Middle frontal gyrus (tissue), 1 donor: ENCODE data around the gene MTMR10.

Experiments used
- DNase-seq: peaks from one replicate; pipeline ENCODE4 v3.0.0-alpha.2; 2015; ENCODE audit warnings: low spot score; ENCODE audit errors: extremely low spot score

Gene MTMR10, protein sequence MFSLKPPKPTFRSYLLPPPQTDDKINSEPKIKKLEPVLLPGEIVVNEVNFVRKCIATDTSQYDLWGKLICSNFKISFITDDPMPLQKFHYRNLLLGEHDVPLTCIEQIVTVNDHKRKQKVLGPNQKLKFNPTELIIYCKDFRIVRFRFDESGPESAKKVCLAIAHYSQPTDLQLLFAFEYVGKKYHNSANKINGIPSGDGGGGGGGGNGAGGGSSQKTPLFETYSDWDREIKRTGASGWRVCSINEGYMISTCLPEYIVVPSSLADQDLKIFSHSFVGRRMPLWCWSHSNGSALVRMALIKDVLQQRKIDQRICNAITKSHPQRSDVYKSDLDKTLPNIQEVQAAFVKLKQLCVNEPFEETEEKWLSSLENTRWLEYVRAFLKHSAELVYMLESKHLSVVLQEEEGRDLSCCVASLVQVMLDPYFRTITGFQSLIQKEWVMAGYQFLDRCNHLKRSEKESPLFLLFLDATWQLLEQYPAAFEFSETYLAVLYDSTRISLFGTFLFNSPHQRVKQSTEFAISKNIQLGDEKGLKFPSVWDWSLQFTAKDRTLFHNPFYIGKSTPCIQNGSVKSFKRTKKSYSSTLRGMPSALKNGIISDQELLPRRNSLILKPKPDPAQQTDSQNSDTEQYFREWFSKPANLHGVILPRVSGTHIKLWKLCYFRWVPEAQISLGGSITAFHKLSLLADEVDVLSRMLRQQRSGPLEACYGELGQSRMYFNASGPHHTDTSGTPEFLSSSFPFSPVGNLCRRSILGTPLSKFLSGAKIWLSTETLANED

DNA sequence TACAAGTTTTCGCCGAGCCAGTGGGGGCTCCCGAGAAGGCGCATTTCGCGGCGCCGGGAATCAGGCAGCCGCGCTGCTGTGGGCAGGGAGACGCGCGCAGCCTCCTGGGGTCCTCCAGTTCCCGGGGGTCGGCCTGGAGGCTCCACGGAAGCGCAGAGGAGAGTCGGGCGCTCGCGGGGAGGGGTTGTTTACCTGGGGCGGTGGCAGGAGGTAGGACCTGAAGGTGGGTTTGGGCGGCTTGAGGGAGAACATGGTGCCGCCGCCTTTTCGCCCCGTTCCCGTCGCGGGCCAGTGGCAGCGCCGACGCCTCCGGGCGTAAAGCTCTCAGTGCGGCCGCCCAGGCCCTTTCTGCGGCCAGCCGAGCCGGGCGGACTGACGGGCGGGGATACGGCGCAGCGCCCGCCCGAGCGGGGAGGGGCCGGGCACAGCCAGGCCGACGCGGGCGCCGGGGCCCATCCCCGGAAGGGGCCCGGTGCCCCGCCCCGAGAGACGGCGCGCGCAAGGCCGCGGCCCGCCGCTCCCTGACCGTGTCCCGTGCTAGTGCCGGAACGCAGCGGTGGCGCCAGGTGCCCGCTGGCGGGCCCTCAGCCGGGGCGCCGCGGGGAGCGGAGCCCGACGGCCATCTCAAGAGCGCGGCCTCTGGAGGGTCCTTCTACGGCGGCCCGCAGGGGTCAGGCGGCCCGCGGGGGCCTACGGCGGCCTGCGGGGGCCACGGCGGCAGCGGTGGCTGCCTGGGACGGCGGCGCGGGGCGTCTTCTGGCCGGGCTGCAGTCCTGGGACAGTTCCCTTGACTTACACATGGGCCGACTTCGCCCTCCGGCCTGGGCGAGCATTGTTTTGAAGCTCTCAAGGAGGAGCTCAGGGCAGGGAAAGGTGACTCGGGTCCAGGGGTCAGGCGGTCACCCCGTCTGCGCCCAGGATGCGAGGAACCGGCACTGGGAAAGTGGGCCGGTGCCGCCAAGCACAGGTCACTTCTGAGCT lies at the start of gene MTMR10:
Gene MTMR10 (minus strand): TSS at position 374 of the 981 bp plus-strand sequence. CDS start 122 bp downstream, at position 252.
- peak; percentile 30 for DNase-seq

DNA sequence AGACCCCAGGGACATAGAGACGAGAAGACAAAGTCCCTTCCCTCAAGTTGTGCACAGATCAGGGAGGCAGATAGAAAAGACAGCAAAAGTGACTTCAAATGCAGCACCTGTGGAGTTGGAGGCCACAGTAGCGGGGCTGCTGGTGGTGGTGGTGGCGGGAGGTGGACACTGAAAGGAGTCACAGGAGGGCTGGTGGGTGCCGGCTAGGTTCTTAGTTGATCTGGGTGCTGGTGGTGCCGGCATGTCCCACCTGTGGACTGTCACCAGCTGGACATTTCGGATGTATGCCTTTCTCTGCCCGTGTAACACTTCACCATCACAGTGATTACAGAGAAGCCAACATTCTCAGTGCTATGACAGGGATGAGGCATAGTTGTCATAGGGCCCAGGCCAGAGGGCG lies 49.2 kb upstream of the MTMR10 start:
- DNase-seq = no peak

DNA sequence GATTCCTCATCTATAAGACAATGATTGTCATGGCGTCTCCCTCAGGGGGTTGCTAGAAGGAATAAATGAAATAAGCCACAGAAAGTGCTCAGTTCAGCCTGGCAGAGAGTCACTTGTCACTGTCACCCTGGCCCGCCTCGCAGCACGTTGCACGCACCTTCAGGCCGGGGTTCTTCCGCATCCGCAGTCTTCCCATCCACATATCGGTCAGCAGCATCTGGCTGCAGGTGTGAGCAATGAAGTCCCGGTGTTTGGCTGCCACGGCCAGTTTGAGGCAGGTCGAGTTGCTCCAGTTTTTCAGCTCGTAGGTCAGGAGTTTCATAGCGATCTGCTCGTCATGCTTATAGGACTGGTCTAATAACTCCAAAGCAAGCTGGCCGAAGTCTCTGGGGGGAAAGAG lies 48.5 kb upstream of the MTMR10 start:
- no peak for DNase-seq

DNA sequence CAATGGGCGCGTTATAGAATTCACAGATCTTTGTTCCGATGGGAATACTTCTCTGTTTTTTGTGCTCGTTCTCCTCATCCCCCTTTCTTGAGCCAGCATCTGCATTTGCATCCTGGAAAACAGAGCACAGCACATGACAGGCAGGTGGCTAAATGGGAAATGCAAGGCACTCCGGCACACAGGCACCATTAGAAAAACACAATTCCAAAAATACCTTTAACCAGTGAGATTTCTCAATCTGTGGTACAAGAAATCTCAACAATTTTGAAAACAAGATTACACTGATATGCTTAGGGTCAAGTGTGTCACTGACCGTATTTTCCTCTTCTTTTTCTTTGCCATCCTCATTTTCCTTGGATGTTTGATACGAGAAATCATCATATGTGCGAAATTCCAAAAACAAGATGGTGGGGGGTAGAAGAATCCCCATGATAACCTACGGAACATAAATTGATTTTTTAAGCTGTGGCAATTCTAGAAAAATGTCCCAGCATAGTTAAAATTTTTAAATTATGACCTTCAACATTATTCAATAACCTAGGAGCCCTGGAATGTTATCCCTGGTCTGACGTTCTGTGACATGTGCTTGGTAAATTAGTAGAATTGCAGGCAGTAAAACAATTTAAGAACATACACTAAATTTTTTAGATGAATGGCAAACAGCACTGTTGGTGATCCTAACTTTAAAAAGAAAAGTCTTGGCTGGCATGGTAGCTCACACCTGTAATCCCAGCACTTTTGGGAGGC lies 46.5 kb upstream of the MTMR10 start:
- no peak for DNase-seq

DNA sequence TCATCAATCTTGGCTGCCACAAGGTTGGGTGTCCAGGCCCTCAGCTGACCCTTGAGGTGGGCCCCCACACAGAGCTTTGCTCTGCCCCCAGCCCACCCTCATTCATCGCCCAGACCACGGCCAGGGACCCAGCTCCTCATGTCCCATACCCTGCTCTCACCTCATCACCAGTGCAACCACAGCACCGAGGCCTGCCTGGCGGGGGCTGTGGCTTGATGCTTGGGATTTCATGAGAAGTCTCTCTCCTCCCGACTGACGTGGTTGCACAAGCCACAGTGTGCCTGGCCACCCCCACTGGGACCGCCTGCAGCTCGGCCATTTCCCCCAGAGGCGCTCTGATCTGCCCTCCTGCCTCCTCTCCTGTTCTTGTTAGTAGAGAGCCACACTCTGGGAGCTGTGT lies 45.4 kb upstream of the MTMR10 start:
- no peak for DNase-seq

DNA sequence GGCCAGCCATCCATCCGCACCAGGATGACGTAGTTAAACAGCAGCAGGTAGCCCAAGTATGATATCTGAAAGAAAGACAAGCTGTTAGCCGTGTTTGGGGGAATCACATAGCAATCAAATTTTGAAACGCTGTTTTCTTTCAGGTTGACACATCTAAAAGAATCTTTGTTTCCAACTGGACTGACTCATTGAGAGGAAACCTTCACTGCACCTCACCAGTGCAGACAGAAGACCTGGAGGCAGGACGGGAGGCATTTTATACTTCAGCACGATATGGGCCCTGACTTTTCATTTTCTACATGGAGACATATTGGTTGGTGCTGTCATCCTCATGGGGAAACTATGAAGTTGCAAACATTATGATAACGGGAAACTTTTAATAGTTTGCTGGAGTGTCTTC lies 44.2 kb upstream of the MTMR10 start:
- DNase-seq = no peak

DNA sequence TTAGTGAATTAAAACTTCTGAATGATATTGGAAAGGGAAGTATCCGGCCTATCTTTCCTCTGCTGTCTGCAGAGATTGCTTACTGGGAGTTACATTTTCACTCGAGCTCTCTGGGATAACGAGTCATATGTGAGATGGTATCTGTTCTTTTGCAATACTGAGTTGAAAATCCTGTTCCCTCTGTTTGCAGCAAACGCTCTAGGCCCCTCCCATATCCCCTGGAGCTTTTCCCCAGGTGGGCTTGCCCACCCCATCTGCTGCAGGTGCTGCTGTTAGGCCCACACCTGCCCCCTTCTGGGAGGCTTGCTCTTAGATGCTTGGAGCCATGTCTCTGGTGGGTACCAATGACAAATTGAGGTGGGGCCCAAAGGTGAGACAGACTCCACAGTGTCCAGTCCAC lies 42.7 kb upstream of the MTMR10 start:
- no peak for DNase-seq

DNA sequence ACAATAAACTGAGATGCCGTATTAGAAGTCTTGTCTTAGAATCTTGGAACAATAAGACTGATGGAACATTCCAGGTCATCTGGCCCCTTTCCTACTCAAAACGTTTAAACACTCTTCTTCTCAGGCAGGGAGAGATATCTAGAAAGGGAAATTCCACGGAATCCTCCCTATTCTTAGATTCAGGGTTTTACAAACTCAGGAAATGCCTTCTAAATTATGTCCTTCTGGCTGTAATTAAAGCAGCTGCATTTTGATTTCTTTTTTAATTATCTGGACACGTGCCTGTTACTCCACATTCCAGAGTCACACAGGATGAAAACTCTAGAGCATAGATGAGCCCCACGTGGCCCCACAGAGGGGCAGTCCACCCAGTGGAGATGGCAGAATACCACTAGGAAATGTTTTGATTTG lies 41.5 kb upstream of the MTMR10 start:
- no peak for DNase-seq

DNA sequence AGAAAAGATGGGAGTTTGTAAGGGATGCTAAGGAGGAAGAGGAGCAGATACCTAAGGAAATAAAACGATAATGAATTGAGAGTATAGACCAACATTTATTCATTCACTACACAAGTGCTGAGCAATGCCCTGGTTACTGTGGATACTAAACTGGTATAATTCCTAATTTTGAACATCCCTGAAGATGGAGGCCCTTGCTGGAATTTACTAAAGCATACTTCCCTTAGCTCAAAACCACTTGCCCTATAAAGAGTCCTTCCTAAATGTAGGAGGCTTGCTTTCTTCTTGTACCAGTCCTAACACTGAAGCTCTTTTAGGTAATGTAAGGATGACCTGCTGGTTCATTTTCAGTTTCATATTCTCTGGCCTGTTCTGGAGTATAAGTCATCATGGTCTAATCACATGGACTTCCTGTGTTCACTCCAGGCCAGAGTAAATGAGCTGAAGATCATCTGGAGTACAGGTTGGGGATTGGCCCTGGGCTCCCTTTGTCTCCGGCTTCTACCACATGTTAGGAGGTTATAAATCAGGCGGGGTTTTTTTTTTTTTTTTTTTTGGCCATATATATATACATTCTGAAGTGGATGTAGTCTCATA lies 40.1 kb upstream of the MTMR10 start:
- no peak for DNase-seq

DNA sequence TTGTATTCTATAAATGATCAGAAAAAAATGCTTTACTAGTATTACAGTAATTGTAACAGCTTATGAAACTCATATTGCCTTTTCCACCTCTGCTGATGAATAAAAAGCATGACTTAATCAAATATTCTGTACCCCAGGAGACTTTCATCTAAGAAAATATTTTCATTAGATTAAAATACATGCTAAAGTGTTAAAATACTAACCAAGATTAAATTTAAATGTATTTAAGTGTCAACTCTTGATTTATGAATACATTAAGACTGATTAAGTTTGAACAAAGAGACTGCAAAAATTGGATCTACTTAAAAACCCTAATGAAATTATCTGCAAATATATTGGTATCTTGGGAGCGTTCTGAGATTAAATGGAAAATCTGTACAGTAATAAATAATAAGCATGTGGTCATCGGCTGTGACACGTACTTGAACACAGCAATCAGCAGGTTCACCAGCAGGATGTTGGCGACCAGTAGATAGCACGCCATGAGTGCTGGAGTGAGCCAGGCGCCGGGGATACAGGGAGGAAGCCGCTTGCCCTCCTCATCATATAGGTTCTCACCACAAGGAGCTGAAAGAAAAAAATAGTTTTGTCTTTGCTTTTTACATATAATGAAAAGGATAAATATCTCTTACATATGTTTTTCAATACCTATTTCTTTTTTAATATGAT lies 36.6 kb upstream of the MTMR10 start:
- no peak for DNase-seq

DNA sequence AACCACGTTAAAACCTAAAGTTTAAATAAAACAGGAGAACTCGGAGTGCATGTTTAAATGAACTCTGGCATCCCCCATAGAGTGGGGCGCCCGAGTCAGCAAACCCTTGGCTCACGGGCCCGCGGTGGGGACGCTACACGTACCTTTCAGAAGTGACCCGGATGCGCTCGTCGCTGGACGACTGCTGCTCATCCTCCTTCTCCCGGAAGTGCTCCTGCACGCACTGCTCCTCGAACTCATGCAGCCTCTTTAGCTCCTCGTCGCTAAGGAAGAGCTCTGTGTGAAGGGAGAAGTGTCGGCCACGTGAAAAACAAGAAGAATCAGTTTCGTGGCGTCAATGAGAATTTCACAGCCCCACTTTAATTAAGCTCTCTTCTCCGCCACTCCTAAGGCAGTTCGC lies 34.6 kb upstream of the MTMR10 start:
- no peak for DNase-seq

DNA sequence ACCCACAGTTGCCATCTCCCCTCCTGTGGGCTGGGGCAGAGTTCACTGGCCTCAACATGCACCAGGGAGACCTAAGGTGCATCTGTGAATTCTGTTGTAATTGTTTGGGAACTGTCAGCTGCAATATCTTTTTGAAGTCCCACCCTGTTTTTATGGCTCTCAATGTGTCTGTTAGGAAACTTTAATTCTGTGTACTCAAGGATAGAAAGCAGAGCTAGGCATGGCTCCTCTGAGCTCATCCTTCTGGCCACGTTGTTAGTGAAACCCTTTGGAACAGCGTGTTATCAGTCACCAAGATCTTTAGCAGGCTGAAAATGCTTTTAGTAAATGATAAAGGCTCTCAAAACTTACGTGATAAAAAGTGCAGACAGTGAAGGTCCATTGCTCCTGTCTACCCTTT lies 33.6 kb upstream of the MTMR10 start:
- no peak for DNase-seq

DNA sequence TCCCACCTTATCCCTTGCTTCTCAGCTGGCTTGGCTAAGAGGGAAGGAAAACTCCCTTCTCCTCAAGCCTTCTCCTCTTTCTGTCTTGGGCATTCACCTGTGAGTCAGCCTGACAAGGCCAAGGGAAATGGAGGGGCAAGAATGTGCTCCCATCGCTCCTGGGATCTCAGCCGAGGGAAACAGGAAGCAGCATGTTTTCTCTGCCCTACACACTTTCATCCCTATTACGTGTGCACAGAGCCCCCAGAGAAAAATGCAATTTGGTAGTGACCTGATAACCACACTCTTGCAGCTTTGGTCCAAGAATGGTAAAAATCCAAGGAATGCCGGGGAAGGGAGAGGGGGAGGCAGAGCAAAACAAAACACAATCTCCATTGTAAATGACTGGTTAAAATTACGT lies 32.9 kb upstream of the MTMR10 start:
- DNase-seq = no peak

DNA sequence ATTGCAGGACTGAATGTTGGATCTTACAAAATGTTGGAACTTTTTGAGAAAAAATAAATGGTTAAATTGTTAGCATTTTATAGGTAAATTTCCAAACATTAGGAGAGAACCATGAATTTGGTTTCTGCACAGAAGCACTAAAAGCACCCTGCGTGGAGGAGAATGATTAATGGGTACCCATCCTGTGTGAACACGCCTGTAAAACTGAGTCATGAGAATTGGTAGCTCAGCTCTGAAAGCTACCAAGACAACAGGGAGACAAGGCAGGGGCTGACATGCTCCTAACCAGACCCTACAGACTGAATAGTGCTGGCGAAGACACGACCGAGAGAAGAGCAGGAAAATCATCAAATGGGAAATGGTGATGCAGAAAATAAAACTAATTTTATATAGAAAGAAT lies 32.4 kb upstream of the MTMR10 start:
- DNase-seq = no peak

DNA sequence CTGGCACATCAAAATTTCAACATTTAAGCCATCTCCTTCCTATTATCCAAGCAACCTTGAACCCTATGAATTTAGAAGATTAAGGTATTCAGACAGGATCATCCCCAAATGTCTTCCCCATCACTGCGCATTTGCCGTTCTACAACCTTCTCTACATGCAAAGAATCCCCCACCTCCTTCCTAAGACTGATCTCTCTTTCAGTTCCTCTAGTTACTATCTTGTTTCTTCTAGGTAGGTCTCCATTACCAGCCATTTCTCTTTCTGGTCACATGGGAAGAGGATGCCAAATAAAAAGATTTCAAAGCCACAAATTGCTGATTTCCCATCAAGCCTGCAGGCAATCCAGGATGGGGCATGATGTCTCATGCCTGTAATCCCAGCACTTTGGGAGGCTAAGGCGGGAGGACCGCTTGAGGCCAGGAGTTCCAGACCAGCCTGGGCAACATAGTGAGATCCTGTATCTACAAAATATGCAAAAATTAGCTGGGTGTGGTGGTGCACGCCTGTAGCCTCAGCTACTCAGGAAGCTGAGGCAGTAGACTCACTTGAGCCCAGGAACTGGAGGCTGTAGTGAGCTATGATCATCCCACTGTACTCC lies 29.7 kb upstream of the MTMR10 start:
- no peak for DNase-seq

DNA sequence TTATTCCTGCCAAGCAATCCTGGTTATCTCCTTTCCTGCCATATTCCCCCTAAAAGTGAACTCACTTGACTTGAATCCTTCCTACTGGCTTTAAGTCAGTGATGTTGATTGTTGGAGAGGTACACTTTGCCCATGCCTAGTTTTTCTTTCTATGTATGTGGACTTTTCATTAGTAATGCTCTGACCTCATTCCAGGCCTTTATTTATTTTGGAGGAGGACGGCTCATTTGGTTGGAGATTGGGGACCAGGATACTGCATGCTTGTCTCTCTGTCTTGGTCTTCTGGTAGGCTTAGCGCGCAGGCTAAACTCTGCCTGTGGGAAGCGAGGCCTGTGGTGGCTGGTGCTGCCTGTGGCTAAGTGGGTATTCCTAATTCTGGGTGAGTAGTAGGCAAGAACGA lies 29.1 kb upstream of the MTMR10 start:
- DNase-seq = no peak

DNA sequence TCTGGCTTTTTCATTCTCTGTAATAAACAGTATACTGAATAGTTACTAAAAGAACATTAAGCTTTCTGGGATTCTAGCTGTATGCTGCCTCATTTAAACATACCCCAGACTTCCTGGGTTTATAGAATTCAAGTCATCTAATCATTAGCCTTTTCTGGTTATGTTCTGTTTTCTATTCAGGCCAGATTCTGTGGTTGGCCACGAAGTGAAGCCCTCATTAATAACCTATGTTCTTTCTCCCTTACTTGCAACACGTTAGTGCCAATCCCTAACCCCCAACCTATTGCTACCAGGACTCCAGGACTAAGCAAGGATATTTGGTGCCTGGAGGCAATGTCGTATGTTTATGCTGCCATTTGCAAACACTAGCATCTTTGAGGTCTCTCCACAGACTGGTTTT lies 28.6 kb upstream of the MTMR10 start:
- no peak for DNase-seq

DNA sequence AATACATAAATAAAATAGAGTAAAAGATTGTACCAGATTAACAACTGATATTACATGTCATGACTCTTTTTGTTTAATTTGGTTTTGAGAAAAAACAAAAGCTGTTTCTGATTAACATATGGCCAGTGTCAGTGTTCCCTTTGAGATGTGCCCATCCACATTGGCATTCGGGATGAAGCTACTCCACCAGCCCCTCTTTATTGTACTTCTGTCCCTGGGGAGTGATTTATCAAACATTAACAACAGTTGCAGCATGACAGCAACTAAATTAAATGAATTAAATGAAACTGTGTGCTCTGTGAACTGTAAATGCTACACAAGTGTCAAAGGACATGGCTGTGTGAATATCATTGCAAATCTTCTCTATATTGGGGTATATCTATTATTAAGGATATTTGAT lies 25.9 kb upstream of the MTMR10 start:
- DNase-seq = no peak

DNA sequence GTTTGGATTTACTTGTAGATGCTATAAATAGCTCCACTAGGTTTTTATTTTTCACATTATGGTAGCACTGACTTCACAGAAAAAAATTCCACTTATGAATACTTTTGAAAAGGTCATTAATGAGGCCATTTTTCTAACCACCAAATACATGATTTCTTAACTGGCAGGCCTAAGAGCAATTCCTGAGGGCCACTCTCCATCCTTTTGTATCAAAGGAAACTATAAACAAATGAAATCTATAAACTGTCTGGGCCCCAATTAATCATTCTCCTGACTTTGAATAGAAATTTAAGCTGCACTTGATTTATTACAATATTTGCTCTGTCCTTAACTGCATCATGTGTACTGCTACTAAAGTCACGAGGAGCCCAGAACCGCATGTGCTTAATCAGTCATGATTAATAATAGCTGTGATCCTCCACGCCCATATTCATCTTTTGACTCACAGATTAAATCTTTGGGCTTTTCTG lies 25.1 kb upstream of the MTMR10 start:
- no peak for DNase-seq

DNA sequence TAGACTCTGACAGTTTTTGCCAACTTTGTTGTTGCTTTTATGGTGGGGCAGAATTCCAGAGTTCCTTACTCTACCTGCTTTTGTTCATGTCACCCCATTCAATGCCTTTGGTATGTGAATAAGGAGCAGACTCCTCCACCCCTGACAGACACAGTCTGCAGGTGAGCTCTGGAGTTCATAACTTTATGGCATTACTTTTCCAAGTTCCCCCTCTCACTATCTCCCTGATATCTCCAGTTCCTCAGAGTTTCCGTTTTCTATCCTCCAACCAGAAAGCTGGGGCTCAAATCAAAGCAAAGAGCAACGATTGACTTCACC lies 23.1 kb upstream of the MTMR10 start:
- DNase-seq = no peak
